Gastrocnemius medialis (tissue), 4 donors: ENCODE data around the gene ESRRG. TPM values are rescaled to one million over a fixed set of nuclear protein-coding genes. Genes with fewer than 3 reads are reported as not detected.

ENCODE experiments used
- ATAC-seq, 2 donors: fragments of 150-250 bp; one replicate each; pipeline ENCODE4 v1.9.1; 2016
- DNase-seq, 2 donors: peaks; one replicate each; pipeline ENCODE4 v3.0.0-alpha.2; 2019
- H3K27ac ChIP-seq, 4 donors: fragments of 200-600 bp; sonication (generic); 1 replicate in 1 of 4; 2 replicates in 3 of 4; pipeline ENCODE4 v1.5.1; 2016 to 2018; ENCODE audit warnings: mild to moderate bottlenecking in 2 of 4, moderate library complexity in 1 of 4
- H3K27me3 ChIP-seq, 3 donors: fragments of 200-600 bp; sonication (generic) in 2 of 3; 1 replicate in 1 of 3; 2 replicates in 2 of 3; pipeline versions ENCODE4 v1.5.1 to v1.6.0; 2016 to 2019; ENCODE audit warnings: mild to moderate bottlenecking in 1 of 3, moderate library complexity in 1 of 3
- H3K36me3 ChIP-seq, 2 donors: fragments of 200-600 bp; sonication (generic) in 1 of 2; one replicate each; pipeline ENCODE4 v1.5.1; 2017 to 2018
- H3K4me1 ChIP-seq, 2 donors: fragments of 200-600 bp; sonication (generic) in 1 of 2; one replicate each; pipeline ENCODE4 v1.5.1; 2016 to 2017; ENCODE audit warnings: mild to moderate bottlenecking in 2 of 2
- H3K4me3 ChIP-seq, 4 donors: fragments of 200-600 bp; sonication (generic) in 3 of 4; 1 replicate in 1 of 4; 2 replicates in 3 of 4; pipeline ENCODE4 v1.5.1; 2016 to 2019; ENCODE audit warnings: mild to moderate bottlenecking in 2 of 4
- H3K9me3 ChIP-seq, 3 donors: fragments of 200-600 bp; sonication (generic) in 2 of 3; 1 replicate in 1 of 3; 2 replicates in 2 of 3; pipeline ENCODE4 v1.5.1; 2016 to 2019
- POLR2A ChIP-seq, 2 donors: fragments of 450-650 bp; IDR thresholded peaks; one replicate each; pipeline ENCODE4 v1.6.1; 2017; ENCODE audit warnings: antibody characterized with exemption in 2 of 2, mild to moderate bottlenecking in 2 of 2, moderate library complexity in 2 of 2
- in situ Hi-C, 4 donors: fragments of 200-750 bp; cut with MboI; loops; one replicate each; pipeline versions ENCODE4 v1.15.0 to v1.8.0; 2017; ENCODE audit warnings: low sequenced_read_pairs in 4 of 4
- intact Hi-C: fragments of 100-400 bp; cut with DNase I; formaldehyde crosslinking; loops from one replicate; pipeline ENCODE4 v1.15.1; 2023; ENCODE audit warnings: low total_unique reads
- total RNA-seq, 4 donors: library from RNA; depleted of rRNA; stranded (reverse); fragments of >200 nt; gene quantifications; one replicate each; pipeline versions ENCODE4 v1.1.0 to v1.2.3, GENCODE V29; 2016
- TF ChIP-seq, protein P1 (sequence below), 5 experiments: fragments of 450-650 bp in 3 of 5; fragments of 200-600 bp in 2 of 5; sonication (generic) in 2 of 5; IDR thresholded peaks in 4 of 5; conservative IDR thresholded peaks in 1 of 5; 1 replicate in 4 of 5; 2 replicates in 1 of 5; pipeline ENCODE4 v1.5.1; 2016 to 2019; ENCODE audit warnings: antibody characterized with exemption in 5 of 5, mild to moderate bottlenecking in 3 of 5, moderate library complexity in 3 of 5

The ESRRG gene
- total RNA-seq = 10 to 100 TPM in 1 of 4 donors, 1 to 10 TPM in 3; 1.8 to 18.7 (median 2.4) TPM

DNA sequence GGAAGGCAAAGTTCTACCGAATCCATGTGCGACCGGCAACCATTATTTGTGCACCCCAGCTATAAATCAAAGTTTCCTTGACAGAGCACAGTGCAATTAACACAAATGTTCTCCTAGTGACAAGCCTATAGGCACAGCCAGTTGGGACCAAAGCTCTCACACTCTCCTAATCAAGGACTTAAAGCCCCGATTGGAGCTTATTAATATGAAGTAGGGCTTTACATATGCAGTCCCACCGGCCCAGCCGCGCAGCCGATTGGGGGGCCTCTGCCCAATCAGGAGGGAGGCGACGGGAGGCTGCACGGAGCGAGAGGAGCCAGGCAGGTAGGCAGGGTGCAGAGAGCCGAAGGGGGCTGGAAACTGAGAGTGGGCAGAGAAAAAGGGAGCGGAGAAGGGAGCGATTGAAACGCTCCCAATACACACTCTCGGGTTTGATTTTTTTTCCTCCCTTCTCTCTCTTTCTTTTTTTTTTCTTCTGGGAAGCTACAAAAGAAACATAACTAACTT, at the start of gene ESRRG:
Gene ESRRG (minus strand): TSS at position 156 of the 507 bp plus-strand sequence. CDS start 130 bp downstream, at position 26.
- no peaks in the 10 kb centered on the region for H3K27me3 ChIP-seq
- ATAC-seq (peak; percentile 72 to 73), DNase-seq (peak; percentile 62 to 74)
- peak within 1 kb of the TSS; percentile 70 to 87 (median 80) for H3K27ac ChIP-seq
- peaks cover 16 to 21% of the 10 kb centered on the region in 2 donors for H3K4me1 ChIP-seq
- intact Hi-C loops = loop anchor here (1.0 kb wide), 1 partner anchor 122 kb away; no protein-coding TSS in a partner anchor
- no peaks in the 10 kb centered on the region for H3K36me3 ChIP-seq
- TF ChIP-seq POLR2A (IDR thresholded peaks at IDR 0.05) = peak; percentile 40 to 79
- TF ChIP-seq, protein P1, sequence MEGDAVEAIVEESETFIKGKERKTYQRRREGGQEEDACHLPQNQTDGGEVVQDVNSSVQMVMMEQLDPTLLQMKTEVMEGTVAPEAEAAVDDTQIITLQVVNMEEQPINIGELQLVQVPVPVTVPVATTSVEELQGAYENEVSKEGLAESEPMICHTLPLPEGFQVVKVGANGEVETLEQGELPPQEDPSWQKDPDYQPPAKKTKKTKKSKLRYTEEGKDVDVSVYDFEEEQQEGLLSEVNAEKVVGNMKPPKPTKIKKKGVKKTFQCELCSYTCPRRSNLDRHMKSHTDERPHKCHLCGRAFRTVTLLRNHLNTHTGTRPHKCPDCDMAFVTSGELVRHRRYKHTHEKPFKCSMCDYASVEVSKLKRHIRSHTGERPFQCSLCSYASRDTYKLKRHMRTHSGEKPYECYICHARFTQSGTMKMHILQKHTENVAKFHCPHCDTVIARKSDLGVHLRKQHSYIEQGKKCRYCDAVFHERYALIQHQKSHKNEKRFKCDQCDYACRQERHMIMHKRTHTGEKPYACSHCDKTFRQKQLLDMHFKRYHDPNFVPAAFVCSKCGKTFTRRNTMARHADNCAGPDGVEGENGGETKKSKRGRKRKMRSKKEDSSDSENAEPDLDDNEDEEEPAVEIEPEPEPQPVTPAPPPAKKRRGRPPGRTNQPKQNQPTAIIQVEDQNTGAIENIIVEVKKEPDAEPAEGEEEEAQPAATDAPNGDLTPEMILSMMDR (IDR thresholded peaks at IDR 0.05 in 4 of 5, conservative IDR thresholded peaks at IDR 0.05 in 1 of 5) = no peak
- H3K9me3 ChIP-seq = no peaks in the 10 kb centered on the region
- in situ Hi-C loops = no loop called here
- H3K4me3 ChIP-seq = peak within 1 kb of the TSS; percentile 54 to 65 (median 59)

DNA sequence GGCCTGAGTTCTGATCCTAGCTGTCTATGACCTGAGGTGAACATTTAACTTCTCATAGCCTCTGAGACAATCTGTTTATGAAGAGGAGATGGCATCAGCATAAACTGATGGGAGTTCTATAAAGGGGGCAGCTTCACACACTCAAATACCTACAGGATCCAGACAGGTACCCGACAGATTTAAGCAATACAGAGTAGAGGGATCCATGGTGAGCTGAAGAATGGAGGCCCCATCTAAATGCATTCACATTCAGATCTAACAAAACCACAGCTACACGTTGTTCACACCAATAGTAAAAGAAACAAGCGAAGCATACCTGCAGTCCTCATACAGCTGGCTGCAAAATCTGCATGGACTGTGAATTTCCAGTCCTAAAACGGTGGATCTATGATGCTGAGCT, 48.7 kb upstream of the ESRRG start:
- DNase-seq = no peak
- intact Hi-C loops (no loop called here), in situ Hi-C loops (no loop called here)
- no peak overlapping the region for H3K27ac ChIP-seq
- H3K4me3 ChIP-seq = no peak overlapping the region
- no peaks in the 10 kb centered on the region for H3K9me3 ChIP-seq
- H3K36me3 ChIP-seq = no peaks in the 10 kb centered on the region
- TF ChIP-seq POLR2A (IDR thresholded peaks at IDR 0.05) = no peak
- TF ChIP-seq, protein P1 (IDR thresholded peaks at IDR 0.05 in 4 of 5, conservative IDR thresholded peaks at IDR 0.05 in 1 of 5) = no peak
- H3K4me1 ChIP-seq = peaks cover 0 to 8% of the 10 kb centered on the region in 2 donors
- ATAC-seq = no peak
- H3K27me3 ChIP-seq = no peaks in the 10 kb centered on the region

- Histone ChIP-seq H3K27me3 (no peaks in the 10 kb centered on the region), H3K4me1 (peaks cover 0 to 19% of the 10 kb centered on the region in 2 donors), H3K27ac (peak overlapping the region; percentile 75 to 89 (median 78)), H3K36me3 (no peaks in the 10 kb centered on the region), H3K4me3 (peak overlapping the region; percentile 0 to 49 (median 40)), H3K9me3 (no peaks in the 10 kb centered on the region)
- in situ Hi-C loops = no loop called here
- no peak for DNase-seq
- ATAC-seq = no peak
- TF ChIP-seq, protein P1 (IDR thresholded peaks at IDR 0.05 in 4 of 5, conservative IDR thresholded peaks at IDR 0.05 in 1 of 5) = no peak
- no peak for TF ChIP-seq POLR2A (IDR thresholded peaks at IDR 0.05)
- intact Hi-C loops = loop anchor here (2.0 kb wide), 1 partner anchor 38 kb away; no protein-coding TSS in a partner anchor
Observed at GRCh38 chr1:216766633-216767327, 43.6 kb upstream of the ESRRG start.

GRCh38 chr1:216765346-216766300, 42.4 kb upstream of the ESRRG start:
- Histone ChIP-seq H3K27ac (peak overlapping the region; percentile 75 to 89 (median 78)), H3K4me1 (peaks cover 0 to 19% of the 10 kb centered on the region in 2 donors), H3K9me3 (no peaks in the 10 kb centered on the region), H3K4me3 (peak overlapping the region; percentile 33 to 49 (median 40)), H3K27me3 (no peaks in the 10 kb centered on the region), H3K36me3 (no peaks in the 10 kb centered on the region)
- ATAC-seq = peak; percentile 95 to 97
- in situ Hi-C loops = no loop called here
- peak; percentile 23 to 69 for DNase-seq
- peak; percentile 14 to 39 for TF ChIP-seq POLR2A (IDR thresholded peaks at IDR 0.05)
- TF ChIP-seq, protein P1 (IDR thresholded peaks at IDR 0.05 in 4 of 5, conservative IDR thresholded peaks at IDR 0.05 in 1 of 5) = no peak
- intact Hi-C loops = loop anchor here (2.0 kb wide), 1 partner anchor 39 kb away; no protein-coding TSS in a partner anchor
